KMS-11 (cell line): Measurements from ENCODE around the gene UBALD2.
"Not testable (repeated sequence)": the region's sequence is repeated elsewhere in the genome, so short reads cannot be mapped to it uniquely, and the experiment has no call there.

Source experiments
- H2AFZ ChIP-seq: fragments of 200-600 bp; sonication (generic); 2 replicates; pipeline ENCODE4 v1.6.1; 2016; ENCODE audit warnings: antibody characterized with exemption, mixed run types, low read depth
- H3K27ac ChIP-seq: fragments of 200-600 bp; sonication (generic); 2 replicates; pipeline ENCODE4 v1.6.1; 2016; ENCODE audit warnings: mild to moderate bottlenecking, mixed run types
- H3K27me3 ChIP-seq: fragments of 200-600 bp; sonication (generic); 2 replicates; pipeline ENCODE4 v1.6.1; 2017; ENCODE audit warnings: mild to moderate bottlenecking, low read depth, mixed run types, moderate library complexity; ENCODE audit not compliant: insufficient read depth
- H3K36me3 ChIP-seq: fragments of 200-600 bp; sonication (generic); 2 replicates; pipeline ENCODE4 v1.6.1; 2017; ENCODE audit warnings: mild to moderate bottlenecking, mixed run types; ENCODE audit not compliant: insufficient read depth
- H3K4me1 ChIP-seq: fragments of 200-600 bp; sonication (generic); 2 replicates; pipeline ENCODE4 v1.6.1; 2016; ENCODE audit warnings: mild to moderate bottlenecking, low read depth, mixed run types; ENCODE audit not compliant: poor library complexity, severe bottlenecking
- H3K4me2 ChIP-seq: fragments of 200-600 bp; sonication (generic); 2 replicates; pipeline ENCODE4 v1.7.0; 2016; ENCODE audit warnings: mild to moderate bottlenecking, mixed run types
- H3K4me3 ChIP-seq: fragments of 200-600 bp; sonication (generic); IDR thresholded peaks from 2 replicates; pipeline ENCODE4 v1.6.1; 2017; ENCODE audit warnings: low read depth, low read length, mixed read lengths; ENCODE audit not compliant: insufficient read depth
- H3K79me2 ChIP-seq: fragments of 200-600 bp; sonication (generic); 2 replicates; pipeline ENCODE4 v1.6.1; 2016; ENCODE audit warnings: low read depth, mixed run types; ENCODE audit not compliant: insufficient read depth
- H3K9ac ChIP-seq: fragments of 200-600 bp; sonication (generic); 2 replicates; pipeline ENCODE4 v1.6.1; 2016; ENCODE audit warnings: mild to moderate bottlenecking, mixed run types
- H4K20me1 ChIP-seq: fragments of 200-600 bp; sonication (generic); 2 replicates; pipeline ENCODE4 v1.6.1; 2016; ENCODE audit warnings: mild to moderate bottlenecking, mixed run types; ENCODE audit not compliant: insufficient read depth
- TF ChIP-seq, protein P1 (sequence below): fragments of 200-600 bp; sonication (generic); conservative IDR thresholded peaks from 2 replicates; pipeline ENCODE4 v1.6.1; 2017; ENCODE audit warnings: low read depth, mild to moderate bottlenecking, antibody characterized with exemption, low read length, moderate library complexity, mixed read lengths

The UBALD2 gene

DNA sequence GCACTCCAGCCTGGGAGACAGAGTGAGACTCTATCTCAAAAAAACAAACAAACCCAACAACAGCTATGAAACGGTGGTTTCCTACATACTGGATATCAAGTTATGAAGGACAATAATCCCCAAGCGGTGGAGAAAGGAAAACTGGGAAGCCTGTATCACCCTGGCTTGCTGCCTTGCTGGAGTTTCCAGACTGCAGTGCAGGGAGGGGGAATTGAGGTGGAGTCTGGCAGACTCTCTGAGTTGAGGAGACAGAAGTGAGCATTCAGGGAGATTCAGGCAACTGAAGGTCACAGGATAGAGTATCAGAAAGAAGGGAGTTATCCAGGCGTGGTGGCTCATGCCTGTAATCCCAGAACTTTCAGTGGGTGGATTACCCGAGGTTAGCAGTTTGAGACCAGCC is 31.0 kb downstream of the UBALD2 start:
- H3K4me2 ChIP-seq: no peak overlapping the region
- H2AFZ ChIP-seq: no peak overlapping the region
- H3K4me1 ChIP-seq: no peaks in the 10 kb centered on the region
- H3K79me2 ChIP-seq: no peaks in the 10 kb centered on the region
- no peak overlapping the region for H3K27ac ChIP-seq
- no peaks in the 10 kb centered on the region for H3K27me3 ChIP-seq
- H3K4me3 ChIP-seq: no peak overlapping the region
- TF ChIP-seq, protein P1, sequence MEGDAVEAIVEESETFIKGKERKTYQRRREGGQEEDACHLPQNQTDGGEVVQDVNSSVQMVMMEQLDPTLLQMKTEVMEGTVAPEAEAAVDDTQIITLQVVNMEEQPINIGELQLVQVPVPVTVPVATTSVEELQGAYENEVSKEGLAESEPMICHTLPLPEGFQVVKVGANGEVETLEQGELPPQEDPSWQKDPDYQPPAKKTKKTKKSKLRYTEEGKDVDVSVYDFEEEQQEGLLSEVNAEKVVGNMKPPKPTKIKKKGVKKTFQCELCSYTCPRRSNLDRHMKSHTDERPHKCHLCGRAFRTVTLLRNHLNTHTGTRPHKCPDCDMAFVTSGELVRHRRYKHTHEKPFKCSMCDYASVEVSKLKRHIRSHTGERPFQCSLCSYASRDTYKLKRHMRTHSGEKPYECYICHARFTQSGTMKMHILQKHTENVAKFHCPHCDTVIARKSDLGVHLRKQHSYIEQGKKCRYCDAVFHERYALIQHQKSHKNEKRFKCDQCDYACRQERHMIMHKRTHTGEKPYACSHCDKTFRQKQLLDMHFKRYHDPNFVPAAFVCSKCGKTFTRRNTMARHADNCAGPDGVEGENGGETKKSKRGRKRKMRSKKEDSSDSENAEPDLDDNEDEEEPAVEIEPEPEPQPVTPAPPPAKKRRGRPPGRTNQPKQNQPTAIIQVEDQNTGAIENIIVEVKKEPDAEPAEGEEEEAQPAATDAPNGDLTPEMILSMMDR: no peak
- H3K9ac ChIP-seq: no peak overlapping the region
- H3K36me3 ChIP-seq: no peaks in the 10 kb centered on the region
- no peaks in the 10 kb centered on the region for H4K20me1 ChIP-seq

DNA sequence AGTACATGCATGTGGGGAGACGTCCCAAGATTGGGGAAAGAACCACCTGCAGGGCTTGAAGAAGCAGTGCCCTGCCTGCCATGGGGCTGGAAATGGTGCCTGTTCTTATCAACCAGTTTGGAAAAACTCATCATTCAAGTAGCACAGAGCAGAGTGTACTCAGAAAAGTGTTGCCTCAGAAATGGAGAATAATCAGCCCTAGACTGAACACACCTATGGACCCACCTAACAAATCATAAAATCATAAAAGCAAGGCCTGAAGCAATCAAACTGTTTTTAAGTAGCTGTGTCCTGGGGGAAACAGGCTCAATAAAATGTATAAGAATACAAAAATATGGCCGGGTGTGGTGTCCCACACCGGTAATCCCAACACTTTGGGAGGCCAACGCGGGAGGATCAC is 31.7 kb downstream of the UBALD2 start:
- no peaks in the 10 kb centered on the region for H3K36me3 ChIP-seq
- TF ChIP-seq, protein P1: no peak
- H4K20me1 ChIP-seq: no peaks in the 10 kb centered on the region
- H3K27me3 ChIP-seq: no peaks in the 10 kb centered on the region
- no peak overlapping the region for H2AFZ ChIP-seq
- no peaks in the 10 kb centered on the region for H3K4me1 ChIP-seq
- no peak overlapping the region for H3K9ac ChIP-seq
- no peaks in the 10 kb centered on the region for H3K79me2 ChIP-seq
- no peak overlapping the region for H3K27ac ChIP-seq
- H3K4me3 ChIP-seq: no peak overlapping the region
- no peak overlapping the region for H3K4me2 ChIP-seq

DNA sequence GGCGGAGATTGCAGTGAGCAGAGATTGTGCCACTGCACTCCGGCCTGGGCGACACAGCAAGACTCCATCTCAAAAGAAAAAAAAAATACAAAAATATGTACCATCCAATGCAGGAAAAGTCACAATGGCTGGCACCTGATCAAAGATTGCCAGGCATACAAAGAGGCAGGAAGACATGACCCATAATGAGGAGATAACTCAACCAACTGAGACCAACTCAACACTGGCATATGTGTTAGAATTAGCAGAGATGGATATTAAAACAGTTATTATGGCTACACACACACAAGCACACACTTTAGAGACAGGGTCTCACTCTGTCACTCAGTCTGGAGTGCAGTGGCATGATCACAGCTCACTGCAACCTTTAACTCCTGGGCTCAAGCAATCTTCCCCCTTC is 32.3 kb downstream of the UBALD2 start:
- Histone ChIP-seq H3K4me2 (no peak overlapping the region), H3K4me1 (no peaks in the 10 kb centered on the region), H4K20me1 (no peaks in the 10 kb centered on the region), H3K9ac (no peak overlapping the region), H3K27me3 (no peaks in the 10 kb centered on the region), H3K27ac (no peak overlapping the region), H3K36me3 (no peaks in the 10 kb centered on the region), H3K4me3 (no peak overlapping the region), H2AFZ (no peak overlapping the region), H3K79me2 (no peaks in the 10 kb centered on the region)
- TF ChIP-seq, protein P1: no peak

DNA sequence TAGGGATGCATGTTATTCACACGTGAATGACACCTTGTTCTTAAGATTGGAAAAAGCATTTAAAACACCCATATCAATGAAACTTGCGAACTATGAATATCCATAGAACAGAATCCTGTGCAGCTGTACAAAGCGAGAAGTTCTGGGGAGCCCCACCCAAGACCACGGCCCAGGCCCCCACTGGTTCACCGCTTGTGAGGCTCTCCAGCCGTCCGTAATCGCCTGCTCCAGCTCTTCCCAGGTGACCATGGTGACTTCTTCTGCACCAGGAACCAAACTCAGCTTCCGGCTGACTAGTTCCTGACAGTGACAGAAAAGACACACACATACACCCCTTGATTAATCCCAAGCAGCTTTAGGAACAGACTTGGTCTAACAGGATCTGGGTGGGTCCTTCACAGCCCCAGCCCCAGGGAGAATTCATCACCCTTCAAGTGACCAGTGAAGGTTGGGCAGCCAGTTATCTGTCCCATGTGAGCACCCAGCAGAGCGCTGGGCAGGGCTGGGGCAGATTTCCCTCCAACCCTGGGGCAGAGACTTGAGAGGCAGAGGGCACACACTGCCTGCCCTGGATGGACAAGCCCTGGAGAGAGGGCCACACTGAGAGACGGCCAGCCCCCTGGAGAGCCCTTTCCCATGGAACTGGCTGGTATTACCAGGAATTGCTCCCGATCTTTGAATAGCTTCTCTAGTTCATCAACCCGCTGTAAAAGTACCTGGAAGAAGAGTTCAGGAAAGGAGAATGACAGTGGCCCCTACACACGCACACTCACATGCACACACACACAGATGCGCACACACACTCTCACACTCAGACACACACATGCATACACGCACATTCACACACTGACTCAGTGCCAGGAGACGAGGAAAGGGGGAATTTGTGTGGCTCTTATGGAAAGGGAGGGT is 39.3 kb downstream of the UBALD2 start:
- Histone ChIP-seq H3K27ac (no peak overlapping the region), H3K4me3 (no peak overlapping the region), H3K9ac (no peak overlapping the region), H4K20me1 (no peaks in the 10 kb centered on the region), H3K4me1 (peaks cover 3% of the 10 kb centered on the region), H3K79me2 (no peaks in the 10 kb centered on the region), H3K36me3 (no peaks in the 10 kb centered on the region), H3K27me3 (no peaks in the 10 kb centered on the region), H2AFZ (no peak overlapping the region), H3K4me2 (no peak overlapping the region)
- TF ChIP-seq, protein P1: no peak

DNA sequence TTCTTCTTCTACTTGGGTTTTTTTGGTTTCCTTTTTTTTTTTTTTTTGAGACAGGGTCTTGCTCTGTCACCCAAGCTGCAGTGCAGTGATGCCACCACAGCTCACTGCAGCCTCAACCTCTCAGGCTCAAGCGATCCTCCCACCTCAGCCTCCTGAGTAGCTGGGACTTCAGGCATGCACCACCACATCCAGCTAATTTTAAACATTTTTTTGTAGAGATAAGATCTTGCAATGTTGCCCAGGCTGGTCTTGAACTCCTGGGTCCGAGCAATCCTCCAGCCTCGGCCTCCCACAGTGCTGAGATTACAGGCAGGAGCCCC is 39.9 kb downstream of the UBALD2 start:
- H3K36me3 ChIP-seq, H3K4me1 ChIP-seq, H3K27ac ChIP-seq, H3K9ac ChIP-seq, H2AFZ ChIP-seq, H3K4me3 ChIP-seq, H4K20me1 ChIP-seq, H3K79me2 ChIP-seq, H3K4me2 ChIP-seq, H3K27me3 ChIP-seq: not testable (repeated sequence)
